LNCaP clone FGC (cell line): ENCODE results near the gene MATN4.
"Not testable (repeated sequence)": the region's sequence is repeated elsewhere in the genome, so short reads cannot be mapped to it uniquely, and the experiment has no call there.

Experiments
- DNase-seq: peaks from one replicate; pipeline ENCODE4 v3.0.0-alpha.2; 2011; ENCODE audit warnings: low read depth
- H3K4me3 ChIP-seq: 2 replicates; pipeline ENCODE4 v1.5.1; 2011; ENCODE audit warnings: mild to moderate bottlenecking, low read depth, low read length, control low read depth
- TF ChIP-seq, protein P1 (sequence below): IDR thresholded peaks from 2 replicates; pipeline ENCODE4 v1.5.1; 2012; ENCODE audit warnings: mild to moderate bottlenecking; ENCODE audit not compliant: control insufficient read depth, insufficient read depth; ENCODE audit errors: extremely low read depth

The MATN4 gene, protein sequence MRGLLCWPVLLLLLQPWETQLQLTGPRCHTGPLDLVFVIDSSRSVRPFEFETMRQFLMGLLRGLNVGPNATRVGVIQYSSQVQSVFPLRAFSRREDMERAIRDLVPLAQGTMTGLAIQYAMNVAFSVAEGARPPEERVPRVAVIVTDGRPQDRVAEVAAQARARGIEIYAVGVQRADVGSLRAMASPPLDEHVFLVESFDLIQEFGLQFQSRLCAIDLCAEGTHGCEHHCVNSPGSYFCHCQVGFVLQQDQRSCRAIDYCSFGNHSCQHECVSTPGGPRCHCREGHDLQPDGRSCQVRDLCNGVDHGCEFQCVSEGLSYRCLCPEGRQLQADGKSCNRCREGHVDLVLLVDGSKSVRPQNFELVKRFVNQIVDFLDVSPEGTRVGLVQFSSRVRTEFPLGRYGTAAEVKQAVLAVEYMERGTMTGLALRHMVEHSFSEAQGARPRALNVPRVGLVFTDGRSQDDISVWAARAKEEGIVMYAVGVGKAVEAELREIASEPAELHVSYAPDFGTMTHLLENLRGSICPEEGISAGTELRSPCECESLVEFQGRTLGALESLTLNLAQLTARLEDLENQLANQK

DNA sequence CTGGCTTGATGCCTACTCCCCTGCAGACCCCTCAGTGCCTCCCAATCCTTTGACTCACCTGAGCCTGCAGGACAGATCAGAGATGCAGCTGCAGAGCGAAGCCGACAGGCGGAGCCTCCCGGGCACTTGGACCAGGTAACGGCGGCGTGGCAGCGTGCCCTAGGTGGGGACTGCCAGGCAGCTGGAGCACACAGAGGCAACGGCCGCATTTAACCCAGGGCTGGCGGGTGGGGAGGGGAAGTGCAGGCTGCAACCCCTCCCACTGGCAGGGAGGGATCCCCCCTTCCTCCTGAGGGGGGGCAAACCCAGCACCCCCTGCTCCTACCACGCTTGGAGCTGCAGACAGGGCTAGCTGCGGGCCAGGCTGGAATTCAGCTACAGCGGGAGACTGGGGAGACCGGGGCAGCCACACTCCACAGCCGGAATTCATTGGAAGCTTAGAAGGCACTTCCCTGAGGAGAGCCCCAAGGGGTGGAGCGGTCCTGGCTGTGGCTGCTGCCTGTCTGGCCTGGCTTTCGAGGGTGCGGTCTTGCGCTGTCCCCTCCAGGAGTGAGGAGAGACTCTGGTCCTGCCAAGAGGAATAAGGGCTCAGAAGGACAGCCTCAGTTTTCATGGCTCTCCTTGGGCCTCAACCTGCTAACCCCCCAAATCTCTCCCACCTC lies at the start of gene MATN4:
TSS of gene MATN4 (minus strand) at position 183 of the 662 bp plus-strand sequence. CDS start 2,717 bp downstream, outside the sequence.
- TF ChIP-seq, protein P1, sequence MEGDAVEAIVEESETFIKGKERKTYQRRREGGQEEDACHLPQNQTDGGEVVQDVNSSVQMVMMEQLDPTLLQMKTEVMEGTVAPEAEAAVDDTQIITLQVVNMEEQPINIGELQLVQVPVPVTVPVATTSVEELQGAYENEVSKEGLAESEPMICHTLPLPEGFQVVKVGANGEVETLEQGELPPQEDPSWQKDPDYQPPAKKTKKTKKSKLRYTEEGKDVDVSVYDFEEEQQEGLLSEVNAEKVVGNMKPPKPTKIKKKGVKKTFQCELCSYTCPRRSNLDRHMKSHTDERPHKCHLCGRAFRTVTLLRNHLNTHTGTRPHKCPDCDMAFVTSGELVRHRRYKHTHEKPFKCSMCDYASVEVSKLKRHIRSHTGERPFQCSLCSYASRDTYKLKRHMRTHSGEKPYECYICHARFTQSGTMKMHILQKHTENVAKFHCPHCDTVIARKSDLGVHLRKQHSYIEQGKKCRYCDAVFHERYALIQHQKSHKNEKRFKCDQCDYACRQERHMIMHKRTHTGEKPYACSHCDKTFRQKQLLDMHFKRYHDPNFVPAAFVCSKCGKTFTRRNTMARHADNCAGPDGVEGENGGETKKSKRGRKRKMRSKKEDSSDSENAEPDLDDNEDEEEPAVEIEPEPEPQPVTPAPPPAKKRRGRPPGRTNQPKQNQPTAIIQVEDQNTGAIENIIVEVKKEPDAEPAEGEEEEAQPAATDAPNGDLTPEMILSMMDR: peak; percentile 51
- no peak for DNase-seq
- no peak within 1 kb of the TSS for H3K4me3 ChIP-seq

DNA sequence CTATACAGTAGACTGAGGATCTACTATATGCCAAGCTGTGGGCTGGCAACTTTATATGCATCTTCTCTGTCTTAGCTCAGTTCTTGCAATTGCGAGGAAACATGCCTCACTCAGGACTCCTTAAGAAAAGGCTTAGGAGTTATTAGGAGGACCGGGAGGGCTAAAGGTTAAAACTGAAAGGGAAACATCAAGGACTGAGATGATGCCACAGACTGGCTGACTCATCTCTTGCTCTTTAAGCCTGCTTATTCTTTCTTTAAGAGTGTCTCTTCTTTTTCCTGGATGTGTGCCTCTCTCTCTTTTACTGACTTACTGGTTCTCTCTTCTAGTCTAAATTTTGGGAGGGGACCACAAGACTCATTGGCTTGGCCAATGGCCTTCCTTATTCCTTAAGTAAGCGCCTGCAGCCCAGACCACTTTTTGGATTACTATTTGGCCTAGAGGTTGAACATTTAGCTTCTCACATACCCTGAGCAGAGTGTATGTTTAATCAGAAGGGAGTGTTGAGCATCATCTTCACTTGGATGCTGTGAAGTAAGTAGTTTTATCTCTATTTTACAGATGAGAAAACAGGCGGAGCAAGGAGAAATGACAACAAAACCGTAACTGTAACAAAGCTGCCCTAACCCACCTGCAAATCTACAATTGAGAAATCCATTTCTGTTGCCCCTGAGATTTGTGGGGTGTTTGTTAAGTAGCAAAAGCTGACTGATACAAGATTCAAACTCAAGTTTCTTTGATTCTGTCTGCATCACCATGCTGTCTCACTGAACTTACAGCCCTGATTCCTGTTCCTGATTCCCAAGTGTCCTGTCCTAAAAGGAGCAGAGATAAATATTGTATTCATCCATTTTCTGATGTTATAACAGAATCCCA lies 47.3 kb upstream of the MATN4 start:
- TF ChIP-seq, protein P1: no peak
- no peak overlapping the region for H3K4me3 ChIP-seq
- DNase-seq: no peak

DNA sequence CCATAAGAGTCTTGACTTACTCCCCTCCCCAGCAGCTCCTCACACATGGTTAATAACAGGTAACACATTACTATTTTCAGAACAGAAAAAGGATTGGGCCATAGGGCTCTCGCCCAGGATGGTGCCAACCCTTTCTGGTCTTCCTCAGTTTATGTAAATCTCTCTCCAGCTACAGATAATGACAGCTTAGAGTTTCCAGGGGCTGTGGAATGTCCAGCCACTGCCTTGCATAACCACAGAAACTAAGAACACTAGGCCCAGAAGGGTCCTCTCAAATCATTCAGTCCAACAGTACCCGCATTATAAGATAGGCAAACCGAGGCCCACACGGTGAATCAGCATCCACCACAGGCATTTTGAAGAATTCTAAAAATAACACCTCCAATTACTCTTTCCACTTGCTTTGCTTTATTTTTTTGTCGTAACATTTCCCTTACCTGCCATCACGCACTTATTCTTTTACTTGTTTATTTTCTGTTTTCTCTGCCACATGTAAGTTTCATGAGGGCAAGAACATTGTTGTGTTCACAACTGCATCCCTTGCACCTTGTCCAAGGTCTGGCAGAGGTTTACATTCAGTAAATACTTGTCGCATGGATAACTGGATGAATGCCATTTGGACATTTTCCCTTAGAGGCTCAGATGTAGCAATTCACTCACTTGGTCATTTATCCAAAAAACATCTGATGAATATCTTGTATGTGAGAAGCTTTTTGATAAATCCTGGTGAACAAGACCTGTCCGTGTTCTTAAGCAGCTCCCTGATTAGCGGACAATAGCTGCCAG lies 46.5 kb upstream of the MATN4 start:
- DNase-seq: no peak
- H3K4me3 ChIP-seq: no peak overlapping the region
- TF ChIP-seq, protein P1: no peak

DNA sequence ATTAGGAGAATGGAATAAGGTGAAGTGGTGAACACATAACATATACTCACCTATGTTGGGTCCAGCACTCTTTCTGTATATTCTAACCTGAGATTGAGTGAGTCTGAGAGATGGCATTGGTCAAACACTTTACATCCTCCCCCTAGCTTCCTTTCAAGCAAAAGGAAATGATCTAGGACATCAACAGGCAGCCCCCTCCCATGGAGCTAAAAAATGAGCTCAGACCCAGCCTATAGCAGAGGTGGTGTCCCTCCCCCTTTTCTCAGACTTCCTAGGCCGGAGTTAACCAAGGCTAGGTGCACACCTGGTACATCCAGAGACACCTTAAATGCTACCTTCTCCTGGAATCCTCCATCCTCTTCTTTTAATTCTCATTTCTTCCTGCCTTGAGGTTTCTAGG lies 45.6 kb upstream of the MATN4 start:
- DNase-seq: no peak
- TF ChIP-seq, protein P1: no peak
- H3K4me3 ChIP-seq: no peak overlapping the region

DNA sequence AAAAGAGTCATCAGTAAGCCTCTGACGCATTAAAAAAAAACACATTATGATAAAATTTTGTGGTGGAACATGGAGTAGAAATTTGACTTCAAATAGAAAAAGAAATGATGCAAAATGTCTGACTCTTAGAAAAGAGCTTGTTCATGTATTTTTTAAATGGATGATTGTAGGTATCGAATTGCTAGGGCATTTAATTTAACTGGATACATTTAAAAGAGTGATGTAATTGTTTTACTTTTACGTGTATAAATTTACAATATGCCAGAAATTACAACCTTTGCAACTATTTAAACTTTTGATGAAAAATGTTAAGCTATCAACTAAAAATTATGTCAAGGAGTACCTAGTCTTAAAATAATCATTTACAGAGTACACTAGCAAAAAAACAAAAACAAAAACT lies 44.6 kb upstream of the MATN4 start:
- DNase-seq: no peak
- H3K4me3 ChIP-seq: no peak overlapping the region
- TF ChIP-seq, protein P1: no peak

DNA sequence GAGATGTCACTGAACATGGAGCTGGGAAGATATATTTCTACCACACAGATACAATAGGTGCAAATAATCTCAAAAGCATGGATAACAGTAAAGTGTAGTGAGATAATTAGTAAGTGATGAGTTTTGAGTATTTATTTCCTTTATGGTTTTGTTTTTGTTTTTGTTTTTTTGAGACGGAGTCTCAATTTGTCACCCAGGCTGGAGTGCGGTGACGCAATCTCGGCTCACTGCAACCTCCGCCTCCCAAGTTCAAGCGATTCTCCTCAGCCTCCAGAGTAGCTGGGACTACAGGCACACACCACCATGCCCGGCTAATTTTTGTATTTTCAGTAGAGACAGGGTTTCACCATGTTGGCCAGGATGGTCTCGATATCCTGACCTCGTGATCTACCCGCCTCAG lies 42.7 kb upstream of the MATN4 start:
- not testable (repeated sequence) for H3K4me3 ChIP-seq

More for the DNA sequence above, 42.7 kb upstream of the MATN4 start:
- DNase-seq: not testable (repeated sequence)
